GM18508 (cell line): Measurements from ENCODE around the gene LILRB2.
"Not testable (repeated sequence)": the region's sequence is repeated elsewhere in the genome, so short reads cannot be mapped to it uniquely, and the experiment has no call there.

Source experiments
- ATAC-seq: cut with Tn5 transposase; IDR thresholded peaks from one replicate; pipeline ENCODE4 v1.9.1; 2021; ENCODE audit warnings: moderate number of reproducible peaks; ENCODE audit not compliant: insufficient read depth, unreplicated experiment

LILRB2 gene

DNA sequence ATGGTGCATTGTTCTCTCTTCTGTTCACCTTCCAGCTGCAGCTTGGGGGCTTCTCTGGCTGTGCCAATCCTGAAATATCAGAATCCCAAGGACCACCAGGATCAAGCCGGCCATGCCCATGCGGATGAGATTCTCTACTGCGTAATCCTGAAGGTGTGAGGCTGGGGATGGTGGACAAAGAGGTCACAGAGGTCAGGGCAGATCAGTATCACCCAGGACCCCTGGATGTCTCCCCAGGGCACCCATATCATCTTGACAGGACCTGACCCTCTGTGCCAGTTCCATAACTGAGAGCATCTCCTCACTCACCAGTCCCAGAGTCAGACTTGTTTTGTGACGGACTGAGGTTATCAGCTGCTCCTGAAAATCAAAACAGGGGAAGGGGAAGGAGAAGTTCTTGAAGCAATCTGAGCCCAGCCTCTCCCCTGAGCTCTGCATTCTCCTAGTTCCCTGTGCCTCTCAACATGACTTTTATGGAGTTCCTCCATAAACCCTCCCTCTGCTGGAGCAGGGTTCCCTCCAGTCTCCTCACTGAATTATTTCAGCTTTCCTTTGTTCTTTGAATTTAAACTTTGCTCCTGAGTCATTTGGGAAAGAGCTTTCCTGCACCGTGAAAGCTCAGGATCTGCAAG is 26.6 kb upstream of the LILRB2 start:
- no peak for ATAC-seq

GRCh38 chr19:54305141-54305540 is 24.2 kb upstream of the LILRB2 start:
- no peak for ATAC-seq

DNA sequence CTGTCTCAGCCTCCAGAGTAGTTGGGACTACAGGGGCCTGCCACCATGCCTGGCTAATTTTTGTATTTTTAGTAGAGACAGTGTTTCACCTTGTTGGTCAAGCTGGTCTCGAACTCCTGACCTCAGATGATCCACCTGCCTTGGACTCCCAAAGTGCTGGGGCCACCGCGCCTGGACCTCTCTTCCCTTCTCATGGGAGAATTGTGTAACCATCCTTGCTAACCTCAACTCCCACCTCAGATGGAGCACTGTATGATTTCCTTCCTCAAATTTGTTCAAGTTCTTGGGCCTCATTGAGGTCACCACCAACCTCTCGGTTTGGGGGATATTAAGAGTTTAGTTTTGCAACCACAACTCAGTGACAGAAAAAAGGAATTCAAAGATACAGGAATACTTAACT is 21.3 kb upstream of the LILRB2 start:
- no peak for ATAC-seq

- no peak for ATAC-seq
Observed at GRCh38 chr19:54299515-54299914, 18.6 kb upstream of the LILRB2 start.

DNA sequence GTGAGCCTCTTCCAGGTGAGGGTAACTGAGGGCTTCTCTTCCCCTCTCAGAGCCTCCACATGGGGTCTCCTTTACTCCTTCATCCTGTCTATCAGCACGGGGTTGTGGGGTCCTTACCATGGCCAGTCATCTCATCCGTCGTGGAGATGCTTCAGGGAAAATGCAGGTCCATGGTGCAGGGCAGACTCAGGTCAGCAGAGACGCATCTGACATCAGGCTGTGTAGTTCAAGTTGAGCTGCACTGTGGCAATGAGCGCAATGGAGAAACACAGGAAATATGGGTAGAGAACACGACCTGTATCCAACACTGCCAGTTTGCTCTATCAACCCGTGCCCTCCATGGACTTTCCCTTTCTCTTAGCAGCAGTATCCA is 18.2 kb upstream of the LILRB2 start:
- no peak for ATAC-seq

GRCh38 chr19:54298357-54299125 is 17.6 kb upstream of the LILRB2 start:
- ATAC-seq: no peak

- ATAC-seq: no peak
Observed at GRCh38 chr19:54297759-54298305, 16.9 kb upstream of the LILRB2 start.

GRCh38 chr19:54294539-54294938 is 13.6 kb upstream of the LILRB2 start:
- ATAC-seq: no peak

DNA sequence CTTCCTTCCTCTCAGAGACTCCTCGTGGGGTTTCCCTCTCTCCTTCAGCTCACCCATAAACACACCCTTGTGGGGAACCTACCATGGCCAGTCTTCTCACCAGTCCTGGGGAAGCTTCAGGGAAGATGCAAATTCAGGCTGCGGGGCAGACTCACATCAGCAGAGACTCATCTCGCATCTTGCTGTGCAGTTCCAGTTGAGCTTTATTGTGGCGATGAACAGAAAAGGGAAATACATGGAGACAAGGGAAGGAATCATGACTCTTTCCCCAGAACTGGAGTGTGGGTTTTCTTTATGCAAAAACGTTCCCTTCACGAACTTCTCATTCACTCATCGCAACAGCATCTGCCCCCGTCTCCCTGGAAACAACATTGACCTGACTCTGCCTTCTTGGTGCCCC is 8.2 kb upstream of the LILRB2 start:
- ATAC-seq: not testable (repeated sequence)

- ATAC-seq: no peak
Observed at GRCh38 chr19:54287456-54287855, 6.5 kb upstream of the LILRB2 start.

GRCh38 chr19:54286283-54286682 is 5.4 kb upstream of the LILRB2 start:
- not testable (repeated sequence) for ATAC-seq

- ATAC-seq: not testable (repeated sequence)
Observed at GRCh38 chr19:54285427-54286056, 4.6 kb upstream of the LILRB2 start.

DNA sequence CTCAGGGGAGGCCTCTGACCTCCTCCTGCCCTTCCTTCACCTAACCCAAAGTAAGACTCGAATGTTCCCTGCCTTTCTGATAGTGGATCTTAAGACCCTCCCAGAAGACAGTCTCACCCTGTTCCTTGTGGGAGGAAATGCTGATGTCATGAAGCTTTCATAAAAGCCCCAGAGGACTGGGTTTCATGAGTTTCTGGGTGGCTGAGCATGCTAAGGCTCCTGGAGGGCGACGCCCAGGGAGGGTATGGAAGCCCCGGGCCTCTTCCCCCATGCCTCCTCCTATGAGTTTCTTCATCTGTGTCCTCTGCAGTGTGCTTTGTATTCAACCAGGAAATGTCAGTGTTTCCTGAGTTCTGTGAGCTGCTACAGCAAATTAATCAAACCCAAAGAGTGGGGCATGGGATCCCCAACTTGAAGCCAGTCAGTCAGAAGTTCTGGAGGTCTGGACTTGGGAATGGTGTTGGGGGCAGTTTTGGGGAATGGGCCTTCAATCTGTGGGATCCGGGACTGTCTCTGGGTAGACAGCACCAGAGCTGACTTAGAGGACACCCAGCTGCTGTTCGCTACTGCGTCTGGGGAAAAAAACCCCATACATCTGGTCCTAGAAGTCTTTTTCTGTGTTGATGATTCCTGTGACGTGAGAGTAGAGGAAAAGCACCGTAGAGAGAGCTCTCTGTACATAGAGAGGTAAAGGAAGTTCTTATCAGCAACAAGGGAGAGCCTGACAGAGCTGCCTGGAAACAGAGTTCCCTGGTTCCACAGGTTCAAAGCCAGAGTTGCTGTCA is 2.0 kb upstream of the LILRB2 start:
- ATAC-seq: no peak

- not testable (repeated sequence) for ATAC-seq
Observed at GRCh38 chr19:54281729-54282075, 792 bp upstream of the LILRB2 start.

GRCh38 chr19:54280441-54280840 is 469 bp downstream of the LILRB2 start:
- ATAC-seq: not testable (repeated sequence)

DNA sequence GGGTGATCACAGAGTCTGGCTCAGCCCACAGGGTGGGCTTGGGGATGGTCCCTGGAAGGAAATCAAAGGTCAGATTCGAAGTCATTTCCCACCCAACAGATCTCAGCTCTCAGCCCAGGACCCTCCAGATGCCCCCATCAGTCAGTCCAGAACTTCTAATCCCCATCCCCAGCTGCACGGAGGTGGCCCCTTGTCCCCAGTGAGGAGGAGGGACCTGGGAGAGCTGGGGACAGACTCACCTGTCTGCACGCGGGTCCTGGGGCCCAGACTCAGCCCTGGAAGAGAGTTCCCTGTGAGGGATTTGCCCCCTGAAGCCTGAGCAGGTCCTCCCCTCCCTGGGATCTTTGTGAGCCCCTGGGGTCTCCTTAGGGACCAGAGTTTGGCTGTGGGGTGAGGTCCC is 885 bp downstream of the LILRB2 start:
- ATAC-seq: not testable (repeated sequence)

- no peak for ATAC-seq
Observed at GRCh38 chr19:54279406-54279962, 1.4 kb downstream of the LILRB2 start.

GRCh38 chr19:54278571-54279195 is 2.2 kb downstream of the LILRB2 start:
- not testable (repeated sequence) for ATAC-seq

- ATAC-seq: not testable (repeated sequence)
Observed at GRCh38 chr19:54278056-54278455, 2.9 kb downstream of the LILRB2 start.

DNA sequence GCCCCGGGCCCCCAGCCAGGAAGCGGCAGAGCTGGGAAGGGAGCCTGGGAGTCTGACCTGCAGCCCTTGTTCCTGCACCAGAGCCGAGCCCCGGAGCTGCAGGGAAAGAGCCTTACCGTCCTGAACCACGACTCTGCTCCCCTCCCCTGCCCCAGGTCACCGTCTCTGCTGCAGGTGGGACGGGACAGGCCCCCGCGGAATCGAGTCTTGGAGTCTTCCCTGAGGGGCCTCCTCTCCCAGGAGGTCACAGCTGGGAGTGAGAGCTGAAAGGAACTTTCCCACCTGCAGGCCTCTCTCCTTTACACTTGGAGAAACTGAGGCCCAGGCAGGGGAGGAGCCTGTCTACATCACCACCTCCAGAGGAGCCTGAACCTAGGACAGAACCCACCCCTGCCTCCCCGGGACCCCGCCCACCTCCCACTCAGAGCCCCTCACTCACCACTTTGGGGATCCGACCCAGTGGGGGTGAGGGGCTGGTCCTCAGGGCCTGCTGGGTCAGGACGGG is 3.7 kb downstream of the LILRB2 start:
- not testable (repeated sequence) for ATAC-seq
